Hematopoietic multipotent progenitor cell treated with erythropoietin and hydrocortisone succinate and interleukin-3 and kit ligand, for 15 days (in vitro differentiated cells): ENCODE data around the gene FBXL15.

Source experiments
- DNase-seq: peaks from one replicate; pipeline ENCODE4 v3.0.0-alpha.2; 2015; ENCODE audit warnings: low spot score

Gene FBXL15

GRCh38 chr10:102411341-102412255 is 9.0 kb upstream of the FBXL15 start:
- DNase-seq: no peak

- no peak for DNase-seq
Observed at GRCh38 chr10:102412293-102412692, 8.3 kb upstream of the FBXL15 start.

GRCh38 chr10:102413053-102413705 is 7.5 kb upstream of the FBXL15 start:
- DNase-seq: no peak

- DNase-seq: no peak
Observed at GRCh38 chr10:102413806-102414561, 6.7 kb upstream of the FBXL15 start.

GRCh38 chr10:102414749-102415148 is 5.9 kb upstream of the FBXL15 start:
- no peak for DNase-seq

GRCh38 chr10:102416283-102416682 is 4.4 kb upstream of the FBXL15 start:
- no peak for DNase-seq

- no peak for DNase-seq
Observed at GRCh38 chr10:102416695-102417094, 3.9 kb upstream of the FBXL15 start.

- DNase-seq: no peak
Observed at GRCh38 chr10:102418622-102419268, 1.9 kb upstream of the FBXL15 start, which contains the start of gene PSD. PSD (minus strand) TSS chr10:102418785; CDS start chr10:102417038, 1,747 bp downstream.

- DNase-seq: peak; percentile 37
Observed at GRCh38 chr10:102419269-102420180, 1.1 kb upstream of the FBXL15 start.

- DNase-seq: no peak
Observed at GRCh38 chr10:102420181-102420713, 389 bp upstream of the FBXL15 start.

- DNase-seq: no peak
Observed at GRCh38 chr10:102421507-102421756, 796 bp downstream of the FBXL15 start.

GRCh38 chr10:102421757-102422512 is 1.3 kb downstream of the FBXL15 start:
- peak; percentile 50 for DNase-seq

GRCh38 chr10:102422545-102423129 is 2.0 kb downstream of the FBXL15 start:
- DNase-seq: peak; percentile 76

- DNase-seq: no peak
Observed at GRCh38 chr10:102423372-102423968, 2.8 kb downstream of the FBXL15 start.

- DNase-seq: no peak
Observed at GRCh38 chr10:102424145-102424544, 3.5 kb downstream of the FBXL15 start.

- DNase-seq: no peak
Observed at GRCh38 chr10:102424916-102425315, 4.3 kb downstream of the FBXL15 start.

- DNase-seq: no peak
Observed at GRCh38 chr10:102425444-102425843, 4.8 kb downstream of the FBXL15 start.

- no peak for DNase-seq
Observed at GRCh38 chr10:102426803-102427287, 6.2 kb downstream of the FBXL15 start.

- no peak for DNase-seq
Observed at GRCh38 chr10:102429468-102429867, 8.8 kb downstream of the FBXL15 start.
